Measurements from ENCODE around the gene FBXO3.

DNA sequence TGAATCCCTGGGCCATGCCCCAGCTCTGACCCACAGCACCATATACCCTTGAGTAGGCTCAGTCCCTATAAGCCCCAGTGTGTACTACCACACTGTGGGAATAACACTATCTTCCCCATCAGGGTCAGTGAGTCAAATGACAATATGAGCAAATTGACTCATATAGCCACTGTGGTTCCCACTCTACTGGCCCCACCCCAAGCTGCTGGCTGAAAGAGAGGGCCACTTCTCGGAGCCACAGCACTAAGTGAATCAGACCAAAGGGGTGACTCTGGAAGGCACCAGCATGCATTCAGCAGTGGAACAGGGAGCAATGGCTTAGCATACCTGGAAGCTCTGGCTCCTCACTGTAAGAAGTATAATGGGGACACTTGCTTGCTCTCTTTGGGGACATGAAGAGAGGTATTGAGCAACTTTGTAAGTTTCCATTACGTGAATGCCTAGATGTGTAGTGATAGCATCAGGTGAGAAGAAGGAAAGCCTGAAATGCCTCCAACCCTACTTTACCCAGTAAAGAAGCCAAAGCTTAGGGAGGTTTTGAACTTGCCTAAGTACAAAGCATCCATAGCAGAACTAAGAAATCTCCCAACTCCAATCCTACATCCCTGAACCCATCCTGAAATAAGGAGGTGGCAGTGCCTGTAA, 51.6 kb downstream of the FBXO3 start:
- TF ChIP-seq POLR2AphosphoS5 (IDR thresholded peaks at IDR 0.05): no peak
- no peak for TF ChIP-seq POLR2A (IDR thresholded peaks at IDR 0.05; ENCODE audit: low read depth)
- TF ChIP-seq CTCF (IDR thresholded peaks at IDR 0.05): no peak
